HepG2 (cell line): ENCODE measurements around the gene GPR137. TPM values are rescaled to one million over a fixed set of nuclear protein-coding genes. Genes with fewer than 3 reads are reported as not detected.

Experiments
- ARHGAP35 ChIP-seq: sonication (generic); formaldehyde crosslinking; IDR thresholded peaks from 2 replicates; pipeline ENCODE4 v1.9.0; 2022; ENCODE audit warnings: mild to moderate bottlenecking, inconsistent platforms, moderate library complexity, missing genetic modification reagents, borderline replicate concordance
- BRF2 ChIP-seq: sonication (generic); formaldehyde crosslinking; IDR thresholded peaks from 2 replicates; pipeline ENCODE4 v1.8.1; 2022; ENCODE audit warnings: mild to moderate bottlenecking, missing genetic modification reagents
- ETS1 ChIP-seq: sonication (generic); formaldehyde crosslinking; IDR thresholded peaks from 2 replicates; pipeline ENCODE4 v1.4.0; 2020; ENCODE audit warnings: missing genetic modification reagents
- MZF1 ChIP-seq: sonication (generic); formaldehyde crosslinking; IDR thresholded peaks from 2 replicates; pipeline ENCODE4 v1.8.1; 2023; ENCODE audit warnings: mild to moderate bottlenecking, missing genetic modification reagents, borderline replicate concordance
- NFKBIZ ChIP-seq: IDR thresholded peaks from 2 replicates; pipeline ENCODE4 v1.6.1; 2018; ENCODE audit warnings: missing genetic modification reagents, missing compliant biosample characterization
- SP4 ChIP-seq: sonication (generic); formaldehyde crosslinking; IDR thresholded peaks from 2 replicates; pipeline ENCODE4 v1.8.1; 2023; ENCODE audit warnings: mild to moderate bottlenecking, missing genetic modification reagents
- TBP ChIP-seq: sonication (generic); formaldehyde crosslinking; IDR thresholded peaks from 2 replicates; pipeline ENCODE4 v1.5.0; 2020; ENCODE audit warnings: missing genetic modification reagents
- ZNF318 ChIP-seq: sonication (generic); formaldehyde crosslinking; IDR thresholded peaks from 2 replicates; pipeline ENCODE4 v1.4.0; 2020; ENCODE audit warnings: mild to moderate bottlenecking, missing genetic modification reagents
- ZNF639 ChIP-seq: conservative IDR thresholded peaks from 2 replicates; pipeline ENCODE4 v1.6.1; 2018; ENCODE audit warnings: missing genetic modification reagents
- ZNF781 ChIP-seq: sonication (generic); formaldehyde crosslinking; IDR thresholded peaks from 2 replicates; pipeline ENCODE4 v1.5.1; 2020; ENCODE audit warnings: borderline replicate concordance, mild to moderate bottlenecking, missing genetic modification reagents; ENCODE audit errors: not compliant biosample characterization
- ZNF83 ChIP-seq: sonication (generic); formaldehyde crosslinking; IDR thresholded peaks from 2 replicates; pipeline ENCODE4 v1.4.0; 2020; ENCODE audit warnings: missing genetic modification reagents, mild to moderate bottlenecking, borderline replicate concordance
- polyA plus RNA-seq, 8 experiments: library from polyadenylated mRNA; depleted of rRNA in 3 of 8; stranded (reverse) in 7 of 8; unstranded in 1 of 8; fragments of >200 nt; fragmentation: Illumina TruSeq in 4 of 8; extraction: Trizol in 4 of 8; gene quantifications; 2 replicates each; pipeline versions ENCODE4 v1.2.1 to v1.2.3, GENCODE V29; 2011 to 2016; ENCODE audit warnings: low read depth in 4 of 8, missing spikeins in 1 of 8, mixed read lengths in 1 of 8; ENCODE audit not compliant: insufficient read depth in 1 of 8
- total RNA-seq, 5 experiments: library from RNA; depleted of rRNA; stranded (reverse); fragments of >200 nt; fragmentation: Illumina TruSeq; extraction: Trizol; gene quantifications; 2 replicates each; pipeline ENCODE4 v1.2.3, GENCODE V29; 2016; ENCODE audit warnings: low read depth in 1 of 5

The GPR137 gene
- total and polyA plus RNA-seq, 2 of the 13 experiments (the other 11 are each of a cell fraction or from before 2014, with no cell fraction given): 8.5 to 13.2 TPM

- TF ChIP-seq ZNF318 (CRISPR knock-in tag) (no peak), ZNF639 (CRISPR knock-in tag) (no peak), NFKBIZ (CRISPR knock-in tag) (no peak), ETS1 (CRISPR knock-in tag) (no peak), MZF1 (CRISPR knock-in tag) (no peak), SP4 (CRISPR knock-in tag) (peak; percentile 55), ARHGAP35 (CRISPR knock-in tag) (0 out of 2 replicates have a peak, but pooled peaks have one; percentile 15), TBP (CRISPR knock-in tag) (no peak), BRF2 (CRISPR knock-in tag) (no peak), ZNF83 (CRISPR knock-in tag) (no peak), ZNF781 (CRISPR knock-in tag) (no peak)
Measured at GRCh38 chr11:64241491-64242374, 43.9 kb upstream of the GPR137 start (continued).
